GM21576 (cell line): ENCODE measurements around the gene MUC21.

ENCODE experiments used
- ATAC-seq: cut with Tn5 transposase; IDR thresholded peaks from one replicate; pipeline ENCODE4 v1.9.1; 2021; ENCODE audit warnings: mild to moderate bottlenecking, moderate library complexity; ENCODE audit not compliant: unreplicated experiment

MUC21 gene

DNA sequence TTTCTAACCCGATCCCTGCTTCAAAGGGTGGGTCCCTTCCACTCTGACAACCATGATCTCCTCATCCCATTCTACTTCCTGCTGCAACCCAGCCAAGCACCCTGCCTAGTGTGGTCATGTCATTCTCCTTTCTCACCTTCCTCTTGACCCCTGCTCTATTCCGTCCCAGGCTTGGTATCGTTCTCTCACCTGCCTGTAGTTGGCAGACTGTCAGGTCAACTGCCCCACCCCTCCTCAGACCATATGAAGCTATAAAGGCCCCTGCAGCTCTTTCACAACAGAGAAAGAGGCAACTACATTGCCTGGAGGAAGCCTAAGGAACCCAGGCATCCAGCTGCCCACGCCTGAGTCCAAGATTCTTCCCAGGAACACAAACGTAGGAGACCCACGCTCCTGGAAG, at the start of gene MUC21:
MUC21 (plus strand) TSS at position 280 of the 400 bp plus-strand sequence. CDS start 241 bp downstream, outside the sequence.
- ATAC-seq, result no peak

- ATAC-seq, result no peak
Measured at GRCh38 chr6:30935018-30935417, 48.5 kb upstream of the MUC21 start.

DNA sequence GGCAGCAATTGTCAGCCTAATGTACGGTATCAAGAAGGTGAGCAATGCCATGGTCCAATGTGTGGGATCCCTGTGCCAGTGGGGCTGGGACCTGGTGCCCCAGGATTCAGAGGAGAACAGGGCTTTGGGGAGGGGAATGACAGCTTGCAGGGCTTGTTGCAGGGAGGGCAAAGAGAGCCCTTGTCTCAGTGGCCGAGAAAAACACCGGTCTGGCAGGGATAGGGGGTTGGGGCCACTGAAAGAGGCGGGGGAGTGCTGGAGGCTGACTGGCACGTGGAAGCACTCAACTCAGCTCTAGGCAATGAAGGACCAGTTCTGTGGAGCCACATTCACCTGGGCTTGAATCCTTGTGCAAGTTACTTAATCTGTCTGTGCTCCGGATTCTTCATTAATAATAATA, 46.3 kb upstream of the MUC21 start:
- no peak for ATAC-seq

- ATAC-seq, result no peak
Measured at GRCh38 chr6:30938730-30939129, 44.8 kb upstream of the MUC21 start.

DNA sequence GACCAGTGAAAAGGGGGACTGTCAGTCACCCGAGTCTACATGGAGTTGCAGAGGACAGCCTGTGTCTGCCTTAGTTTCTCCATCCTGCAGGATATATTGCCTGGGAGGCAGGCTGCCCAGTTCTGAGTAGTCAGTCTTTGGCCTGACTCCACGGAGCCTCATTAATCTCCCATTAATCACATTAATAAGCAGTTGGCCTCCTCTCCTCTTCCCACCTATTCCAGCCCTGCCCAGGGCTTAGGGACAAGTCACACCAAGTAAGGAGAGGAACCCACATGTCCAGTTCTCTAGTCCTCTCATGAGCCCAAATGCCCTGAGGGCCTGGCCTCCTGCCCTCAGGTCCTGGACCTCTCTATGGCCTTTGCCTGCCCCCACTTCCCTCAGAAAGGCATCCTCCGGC, 44.0 kb upstream of the MUC21 start:
- no peak for ATAC-seq

GRCh38 chr6:30940361-30940986, 43.0 kb upstream of the MUC21 start, which contains the start of gene MUCL3:
Gene MUCL3, plus strand, starts transcription at chr6:30940973. Its CDS starts 27 bp downstream, at chr6:30941000.
- no peak for ATAC-seq

DNA sequence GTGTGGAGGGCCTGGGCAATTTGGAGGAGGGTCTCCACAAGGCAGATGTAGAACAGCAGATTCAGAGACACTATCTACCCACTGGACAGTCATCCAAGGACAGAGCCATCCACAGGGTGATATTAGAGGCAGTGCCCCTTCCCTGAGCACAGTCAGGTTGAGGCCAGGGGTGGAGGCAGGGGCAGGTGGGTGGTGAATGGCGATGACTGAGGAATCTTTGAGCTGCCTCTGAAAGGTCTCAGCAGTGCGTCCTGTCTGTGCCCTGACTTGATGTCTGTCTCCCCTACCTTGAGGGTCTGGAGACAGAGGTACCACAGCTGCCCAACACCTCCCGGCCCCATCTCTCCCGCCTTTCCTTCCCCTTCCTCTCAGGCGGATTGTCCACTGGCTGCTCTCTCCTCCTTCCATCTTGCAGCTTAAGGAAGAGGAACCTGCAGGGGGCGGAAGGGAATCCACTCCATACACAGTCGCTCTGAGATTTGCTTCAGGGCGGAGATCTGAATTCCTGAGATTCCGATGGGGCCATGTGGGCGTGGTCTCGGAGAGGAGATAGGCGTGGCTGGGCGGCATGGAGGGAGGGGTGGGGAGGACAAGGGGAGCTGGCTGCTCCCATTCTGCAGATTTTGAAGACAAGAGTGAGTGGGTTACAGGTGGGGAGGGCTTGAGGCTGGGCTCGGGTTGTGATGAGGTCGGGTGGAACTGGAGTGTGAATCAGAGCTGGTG, 41.0 kb upstream of the MUC21 start:
- ATAC-seq, result no peak

GRCh38 chr6:30944051-30944450, 39.5 kb upstream of the MUC21 start:
- ATAC-seq, result no peak

GRCh38 chr6:30945281-30945680, 38.2 kb upstream of the MUC21 start:
- ATAC-seq, result no peak

- no peak for ATAC-seq
Measured at GRCh38 chr6:30947231-30947630, 36.3 kb upstream of the MUC21 start.

DNA sequence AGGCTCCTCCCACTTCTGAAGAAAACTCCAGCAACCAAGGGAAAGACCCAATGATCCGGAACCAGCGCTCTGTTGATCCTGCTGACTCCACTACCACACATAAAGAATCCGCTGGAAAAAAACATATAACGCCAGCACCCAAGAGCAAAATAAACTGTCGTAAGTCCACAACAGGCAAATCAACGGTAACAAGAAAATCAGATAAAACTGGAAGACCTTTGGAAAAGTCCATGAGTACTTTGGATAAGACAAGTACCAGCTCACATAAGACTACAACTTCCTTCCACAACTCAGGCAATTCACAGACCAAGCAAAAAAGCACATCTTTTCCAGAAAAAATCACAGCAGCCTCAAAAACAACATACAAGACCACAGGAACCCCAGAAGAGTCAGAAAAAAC, 34.7 kb upstream of the MUC21 start:
- no peak for ATAC-seq

DNA sequence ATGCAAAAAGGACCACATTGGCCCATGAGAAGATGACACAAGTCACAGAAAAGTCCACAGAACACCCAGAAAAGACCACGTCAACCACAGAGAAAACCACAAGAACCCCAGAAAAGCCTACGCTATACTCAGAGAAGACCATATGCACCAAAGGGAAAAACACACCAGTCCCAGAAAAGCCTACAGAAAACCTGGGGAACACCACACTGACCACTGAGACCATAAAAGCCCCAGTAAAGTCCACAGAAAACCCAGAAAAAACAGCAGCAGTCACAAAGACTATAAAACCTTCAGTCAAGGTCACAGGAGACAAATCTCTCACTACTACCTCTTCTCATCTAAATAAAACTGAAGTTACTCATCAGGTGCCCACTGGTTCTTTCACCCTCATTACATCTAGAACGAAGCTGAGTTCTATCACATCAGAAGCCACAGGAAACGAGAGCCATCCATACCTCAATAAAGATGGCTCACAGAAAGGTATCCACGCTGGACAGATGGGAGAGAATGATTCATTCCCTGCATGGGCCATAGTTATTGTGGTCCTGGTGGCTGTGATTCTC, 31.5 kb upstream of the MUC21 start:
- ATAC-seq, result no peak

- ATAC-seq, result no peak
Measured at GRCh38 chr6:30954631-30955366, 28.7 kb upstream of the MUC21 start.

DNA sequence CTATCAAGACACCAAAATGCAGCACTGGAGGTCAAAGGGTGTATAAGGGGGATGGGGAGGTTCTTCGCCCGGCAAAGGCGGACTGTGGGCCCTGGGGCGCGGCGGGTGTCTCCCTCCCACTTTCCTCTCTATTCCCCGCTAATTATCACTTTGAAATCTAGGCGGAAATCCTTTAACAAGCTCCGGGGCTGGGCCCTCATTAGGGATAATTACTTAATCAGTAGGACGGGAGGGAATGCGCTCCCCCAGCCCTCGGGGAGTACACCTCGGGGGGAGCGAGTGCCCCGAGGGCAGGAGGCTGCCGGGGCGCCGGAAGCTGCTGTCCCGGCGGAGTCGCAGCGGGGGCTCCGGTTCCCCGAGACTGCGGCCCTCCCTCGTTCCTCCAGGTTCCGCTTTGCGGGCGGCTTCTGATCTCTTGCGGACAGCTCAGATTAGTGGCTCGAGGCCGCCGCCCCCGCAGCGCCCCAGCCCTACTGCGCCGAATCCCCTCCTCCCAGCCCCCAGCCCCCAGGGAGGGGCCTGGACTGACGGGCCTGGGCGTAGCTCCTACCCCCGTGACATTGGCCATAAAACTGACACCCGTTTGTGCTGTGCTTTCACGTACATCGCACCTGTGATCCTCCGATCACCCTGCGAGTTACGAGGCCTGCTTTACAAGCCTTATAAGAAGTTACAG, 28.0 kb upstream of the MUC21 start:
- ATAC-seq, result no peak

DNA sequence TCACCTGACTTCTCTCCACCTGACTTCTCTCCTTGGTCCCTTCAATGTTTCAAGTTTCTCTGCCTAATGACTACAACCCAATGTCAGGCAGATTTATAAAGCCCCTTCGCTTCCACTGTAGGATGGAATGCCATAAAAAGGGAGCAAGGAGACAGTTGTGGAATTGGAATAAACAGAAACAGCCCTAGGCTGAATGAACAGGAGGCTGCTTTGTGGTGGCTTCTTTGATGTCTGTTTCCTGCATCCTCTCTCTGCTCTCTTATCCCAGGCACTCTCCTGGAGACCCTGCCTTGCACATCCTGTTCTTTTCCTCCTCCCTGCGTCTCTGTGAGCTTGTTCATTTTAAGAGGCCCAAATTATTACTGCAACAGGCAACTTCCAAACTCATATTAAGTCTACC, 25.8 kb upstream of the MUC21 start:
- ATAC-seq, result no peak

DNA sequence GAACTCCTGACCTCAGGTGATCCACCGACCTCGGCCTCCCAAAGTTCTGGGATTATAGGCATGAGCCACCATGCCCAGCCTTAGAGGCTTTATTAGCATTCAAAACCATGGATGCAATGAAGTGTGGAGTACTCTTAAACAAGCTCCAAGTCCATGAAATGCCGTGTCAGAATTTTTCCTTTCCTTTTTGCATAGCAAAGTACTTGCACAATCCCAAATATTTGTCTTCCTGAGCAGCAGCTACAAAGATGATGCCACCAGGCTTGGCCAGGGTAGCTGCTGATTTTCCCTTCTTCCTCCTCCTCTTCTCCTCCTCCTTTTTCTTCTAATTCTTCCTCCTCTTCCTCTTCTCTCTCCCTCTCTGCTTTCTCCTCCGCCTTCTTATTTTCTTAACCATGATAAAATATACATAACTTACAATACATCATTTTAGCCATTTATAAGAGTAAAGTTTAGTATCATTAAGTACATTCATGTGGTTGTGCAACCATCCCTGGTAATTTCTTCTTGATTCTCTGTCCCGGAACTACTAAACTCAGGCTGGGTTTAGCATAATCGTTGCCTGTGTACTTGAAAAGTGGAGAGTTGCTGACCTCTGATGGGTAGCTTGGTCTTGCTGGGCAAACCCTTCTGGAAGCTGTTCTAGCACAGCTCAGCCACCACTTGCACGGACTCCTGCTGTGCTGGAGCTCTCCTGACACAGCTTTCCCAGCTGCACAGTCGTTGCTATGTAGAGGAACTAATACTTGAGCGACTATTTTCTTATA, 22.4 kb upstream of the MUC21 start:
- no peak for ATAC-seq

DNA sequence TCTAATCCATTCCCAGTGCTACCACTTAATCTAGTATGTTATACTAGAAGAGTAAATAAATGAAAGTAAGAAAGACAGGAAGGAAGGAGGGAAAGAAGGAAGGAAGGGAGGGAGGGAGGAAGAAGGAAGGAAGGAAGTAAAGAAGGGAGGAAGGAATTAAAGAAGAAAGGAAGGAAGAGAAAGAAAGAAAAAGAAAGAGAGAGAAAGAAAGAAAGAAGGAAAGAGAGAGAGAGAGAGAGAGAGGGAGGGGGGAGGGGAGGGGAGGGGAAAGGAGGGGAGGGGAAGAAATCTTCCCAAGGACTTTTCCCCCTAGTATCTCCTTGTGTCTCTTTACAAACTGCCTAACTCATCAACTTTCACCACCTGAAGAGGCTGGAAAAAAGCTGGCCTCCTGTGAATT, 20.8 kb upstream of the MUC21 start:
- ATAC-seq, result no peak

- no peak for ATAC-seq
Measured at GRCh38 chr6:30963641-30964040, 19.9 kb upstream of the MUC21 start.

DNA sequence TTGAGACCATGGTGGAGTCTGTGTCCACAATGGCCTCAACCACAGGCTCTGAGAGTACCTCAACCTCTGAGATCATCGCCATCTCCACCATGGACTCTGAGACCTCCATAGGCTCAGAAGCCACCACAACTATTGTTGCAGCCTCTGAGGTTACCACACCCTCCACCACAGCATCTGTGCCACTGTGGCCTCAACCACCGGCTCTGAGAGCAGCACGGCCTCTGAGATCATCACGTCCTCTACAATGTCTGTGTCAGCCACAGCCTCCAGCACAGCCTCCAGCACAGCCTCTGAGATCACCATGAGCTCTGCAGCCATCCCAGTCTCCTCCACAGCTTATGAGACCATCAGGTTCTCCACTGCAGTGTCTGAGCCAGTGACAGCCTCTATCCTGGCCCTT, 19.4 kb upstream of the MUC21 start:
- ATAC-seq, result no peak

DNA sequence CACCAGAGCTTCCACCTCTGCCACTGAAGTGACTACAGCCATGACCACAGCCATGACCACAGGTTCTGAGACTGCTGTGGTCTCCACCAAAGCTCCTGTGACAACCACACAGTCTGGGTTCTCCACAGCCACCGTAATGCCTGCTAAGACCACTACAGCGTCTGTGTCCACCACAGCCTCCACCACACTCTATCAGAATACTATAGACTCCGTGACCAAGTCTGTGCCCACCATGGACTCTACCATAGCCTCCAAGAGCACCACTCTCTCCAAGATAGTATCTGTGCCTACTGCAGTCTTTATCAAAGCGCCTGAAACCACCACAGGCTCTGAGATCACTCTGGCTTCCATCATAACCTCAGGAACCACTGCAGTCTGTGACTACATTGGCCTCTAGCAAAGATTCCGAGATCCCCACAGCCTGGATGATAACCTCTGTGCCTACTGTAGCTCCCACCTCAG, 18.3 kb upstream of the MUC21 start:
- ATAC-seq, result no peak
